Measurements from ENCODE around the gene MZT2A.
"Not testable (repeated sequence)": the region's sequence is repeated elsewhere in the genome, so short reads cannot be mapped to it uniquely, and the experiment has no call there.

GRCh38 chr2:131515235-131515634 is 23.0 kb upstream of the MZT2A start:
- TF ChIP-seq, protein P1, sequence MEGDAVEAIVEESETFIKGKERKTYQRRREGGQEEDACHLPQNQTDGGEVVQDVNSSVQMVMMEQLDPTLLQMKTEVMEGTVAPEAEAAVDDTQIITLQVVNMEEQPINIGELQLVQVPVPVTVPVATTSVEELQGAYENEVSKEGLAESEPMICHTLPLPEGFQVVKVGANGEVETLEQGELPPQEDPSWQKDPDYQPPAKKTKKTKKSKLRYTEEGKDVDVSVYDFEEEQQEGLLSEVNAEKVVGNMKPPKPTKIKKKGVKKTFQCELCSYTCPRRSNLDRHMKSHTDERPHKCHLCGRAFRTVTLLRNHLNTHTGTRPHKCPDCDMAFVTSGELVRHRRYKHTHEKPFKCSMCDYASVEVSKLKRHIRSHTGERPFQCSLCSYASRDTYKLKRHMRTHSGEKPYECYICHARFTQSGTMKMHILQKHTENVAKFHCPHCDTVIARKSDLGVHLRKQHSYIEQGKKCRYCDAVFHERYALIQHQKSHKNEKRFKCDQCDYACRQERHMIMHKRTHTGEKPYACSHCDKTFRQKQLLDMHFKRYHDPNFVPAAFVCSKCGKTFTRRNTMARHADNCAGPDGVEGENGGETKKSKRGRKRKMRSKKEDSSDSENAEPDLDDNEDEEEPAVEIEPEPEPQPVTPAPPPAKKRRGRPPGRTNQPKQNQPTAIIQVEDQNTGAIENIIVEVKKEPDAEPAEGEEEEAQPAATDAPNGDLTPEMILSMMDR (IDR thresholded peaks at IDR 0.05): not testable (repeated sequence)
- not testable (repeated sequence) for TF ChIP-seq POLR2AphosphoS5, EP300, POLR2A (IDR thresholded peaks at IDR 0.05)

Data from suprapubic skin (tissue), 4 donors.